ENCODE measurements around the gene TTF1. TPM values are rescaled to one million over a fixed set of nuclear protein-coding genes. Genes with fewer than 3 reads are reported as not detected.

Gene TTF1
- total and polyA plus RNA-seq, 9 of the 15 experiments (the other 6 are each of a cell fraction or from before 2014, with no cell fraction given): 9.0 to 18.5 (median 15.8) TPM

GRCh38 chr9:132410642-132411041 lies 4.0 kb upstream of the TTF1 start:
- Histone ChIP-seq H3K79me2 (ENCODE audit: control insufficient read depth, insufficient read depth, low read length) (peaks cover 8% of the 10 kb centered on the region), H3K9me1 (ENCODE audit: control insufficient read depth, insufficient read depth, low read length) (no peaks in the 10 kb centered on the region), H4K20me1 (replicated peaks; ENCODE audit: control insufficient read depth, insufficient read depth, low read length) (peaks cover 3% of the 10 kb centered on the region; the same call in 1 of the 2 replicates), H3K27me3 (ENCODE audit: control insufficient read depth in 2 of 2, insufficient read depth in 2 of 2, low read length in 2 of 2) (peaks cover 18 to 27% of the 10 kb centered on the region in 2 experiments), H3K9me3 (replicated peaks; ENCODE audit: control insufficient read depth, insufficient read depth, low read depth, low read length) (no peaks in the 10 kb centered on the region), H3K4me2 (ENCODE audit: insufficient read depth, low read length) (peak overlapping the region; percentile 38), H3K4me3 (no peak overlapping the region), H3K36me3 (ENCODE audit: control insufficient read depth, insufficient read depth, low read length) (no peaks in the 10 kb centered on the region), H3K9ac (ENCODE audit: insufficient read depth in 1 of 2, low read depth in 2 of 2, low read length in 2 of 2) (no peak overlapping the region), H2AFZ (ENCODE audit: low read depth, low read length) (no peak overlapping the region; the same call in 1 of the 2 replicates), H3K4me1 (replicated peaks in 1 of 2; ENCODE audit: control insufficient read depth in 2 of 2, insufficient read depth in 2 of 2, low read length in 2 of 2) (peaks cover 13 to 21% of the 10 kb centered on the region in 2 experiments; a peak in 4 of 5 replicates), H3K27ac (ENCODE audit: extremely low read depth, low read depth, low read length) (no peak overlapping the region)
- intact Hi-C loops (cut with micrococcal nuclease) (loop anchor here (10.0 kb wide), 1 partner anchor 554 kb away; no protein-coding TSS in a partner anchor), in situ Hi-C loops (cut with MboI) (loop anchor here (5.0 to 10.0 kb wide), 2 partner anchors 167 to 554 kb away; no protein-coding TSS in a partner anchor)
- ATAC-seq (no peak), FAIRE-seq (no peak), DNase-seq (ENCODE audit: extremely low read depth in 1 of 4, low spot score in 3 of 4) (no peak)
- ChIA-PET POLR2A (interaction anchor here (0.5 to 0.6 kb wide), 2 partner anchors 14 to 898 kb away, joined by 3 read pairs; no protein-coding TSS in a partner anchor), CTCF (ENCODE audit: low intra/inter-chr PET ratio) (interaction anchor here (0.6 to 3.3 kb wide), 5 partner anchors 164 to 611 kb away, joined by 3 to 33 read pairs (median 5); no protein-coding TSS in a partner anchor)
- 25% methylated on average over 18 of the region's 19 CpGs for WGBS (ENCODE audit: insufficient coverage, low coverage, missing lambda C conversion rate)
- BruUV-seq (replicated peaks): no TSS peak
- TF ChIP-seq ZFP1 (CRISPR knock-in tag; IDR thresholded peaks at IDR 0.05): no peak
- no peak for TF ChIP-seq SMARCC2 (IDR thresholded peaks at IDR 0.05; ENCODE audit: low read depth)
- no peak for TF ChIP-seq VEZF1 (CRISPR knock-in tag; IDR thresholded peaks at IDR 0.05)

All from K562 (cell line).